Gastrocnemius medialis (tissue), 4 donors: ENCODE measurements around the gene FIGLA. TPM values are rescaled to one million over a fixed set of nuclear protein-coding genes. Genes with fewer than 3 reads are reported as not detected.

Experiments used
- ATAC-seq, 2 donors: fragments of 150-250 bp; one replicate each; pipeline ENCODE4 v1.9.1; 2016
- DNase-seq, 2 donors: peaks; one replicate each; pipeline ENCODE4 v3.0.0-alpha.2; 2019
- H3K27ac ChIP-seq, 4 donors: fragments of 200-600 bp; sonication (generic); 1 replicate in 1 of 4; 2 replicates in 3 of 4; pipeline ENCODE4 v1.5.1; 2016 to 2018; ENCODE audit warnings: mild to moderate bottlenecking in 2 of 4, moderate library complexity in 1 of 4
- H3K27me3 ChIP-seq, 3 donors: fragments of 200-600 bp; sonication (generic) in 2 of 3; 1 replicate in 1 of 3; 2 replicates in 2 of 3; pipeline versions ENCODE4 v1.5.1 to v1.6.0; 2016 to 2019; ENCODE audit warnings: mild to moderate bottlenecking in 1 of 3, moderate library complexity in 1 of 3
- H3K36me3 ChIP-seq, 2 donors: fragments of 200-600 bp; sonication (generic) in 1 of 2; one replicate each; pipeline ENCODE4 v1.5.1; 2017 to 2018
- H3K4me1 ChIP-seq, 2 donors: fragments of 200-600 bp; sonication (generic) in 1 of 2; one replicate each; pipeline ENCODE4 v1.5.1; 2016 to 2017; ENCODE audit warnings: mild to moderate bottlenecking in 2 of 2
- H3K4me3 ChIP-seq, 4 donors: fragments of 200-600 bp; sonication (generic) in 3 of 4; 1 replicate in 1 of 4; 2 replicates in 3 of 4; pipeline ENCODE4 v1.5.1; 2016 to 2019; ENCODE audit warnings: mild to moderate bottlenecking in 2 of 4
- H3K9me3 ChIP-seq, 3 donors: fragments of 200-600 bp; sonication (generic) in 2 of 3; 1 replicate in 1 of 3; 2 replicates in 2 of 3; pipeline ENCODE4 v1.5.1; 2016 to 2019
- POLR2A ChIP-seq, 2 donors: fragments of 450-650 bp; IDR thresholded peaks; one replicate each; pipeline ENCODE4 v1.6.1; 2017; ENCODE audit warnings: antibody characterized with exemption in 2 of 2, mild to moderate bottlenecking in 2 of 2, moderate library complexity in 2 of 2
- in situ Hi-C, 4 donors: fragments of 200-750 bp; cut with MboI; loops; one replicate each; pipeline versions ENCODE4 v1.15.0 to v1.8.0; 2017; ENCODE audit warnings: low sequenced_read_pairs in 4 of 4
- intact Hi-C: fragments of 100-400 bp; cut with DNase I; formaldehyde crosslinking; loops from one replicate; pipeline ENCODE4 v1.15.1; 2023; ENCODE audit warnings: low total_unique reads
- total RNA-seq, 4 donors: library from RNA; depleted of rRNA; stranded (reverse); fragments of >200 nt; gene quantifications; one replicate each; pipeline versions ENCODE4 v1.1.0 to v1.2.3, GENCODE V29; 2016
- TF ChIP-seq, protein P1 (sequence below), 5 experiments: fragments of 450-650 bp in 3 of 5; fragments of 200-600 bp in 2 of 5; sonication (generic) in 2 of 5; IDR thresholded peaks in 4 of 5; conservative IDR thresholded peaks in 1 of 5; 1 replicate in 4 of 5; 2 replicates in 1 of 5; pipeline ENCODE4 v1.5.1; 2016 to 2019; ENCODE audit warnings: antibody characterized with exemption in 5 of 5, mild to moderate bottlenecking in 3 of 5, moderate library complexity in 3 of 5

FIGLA gene
- total RNA-seq, 4 donors from 2014 or later = not detected

DNA sequence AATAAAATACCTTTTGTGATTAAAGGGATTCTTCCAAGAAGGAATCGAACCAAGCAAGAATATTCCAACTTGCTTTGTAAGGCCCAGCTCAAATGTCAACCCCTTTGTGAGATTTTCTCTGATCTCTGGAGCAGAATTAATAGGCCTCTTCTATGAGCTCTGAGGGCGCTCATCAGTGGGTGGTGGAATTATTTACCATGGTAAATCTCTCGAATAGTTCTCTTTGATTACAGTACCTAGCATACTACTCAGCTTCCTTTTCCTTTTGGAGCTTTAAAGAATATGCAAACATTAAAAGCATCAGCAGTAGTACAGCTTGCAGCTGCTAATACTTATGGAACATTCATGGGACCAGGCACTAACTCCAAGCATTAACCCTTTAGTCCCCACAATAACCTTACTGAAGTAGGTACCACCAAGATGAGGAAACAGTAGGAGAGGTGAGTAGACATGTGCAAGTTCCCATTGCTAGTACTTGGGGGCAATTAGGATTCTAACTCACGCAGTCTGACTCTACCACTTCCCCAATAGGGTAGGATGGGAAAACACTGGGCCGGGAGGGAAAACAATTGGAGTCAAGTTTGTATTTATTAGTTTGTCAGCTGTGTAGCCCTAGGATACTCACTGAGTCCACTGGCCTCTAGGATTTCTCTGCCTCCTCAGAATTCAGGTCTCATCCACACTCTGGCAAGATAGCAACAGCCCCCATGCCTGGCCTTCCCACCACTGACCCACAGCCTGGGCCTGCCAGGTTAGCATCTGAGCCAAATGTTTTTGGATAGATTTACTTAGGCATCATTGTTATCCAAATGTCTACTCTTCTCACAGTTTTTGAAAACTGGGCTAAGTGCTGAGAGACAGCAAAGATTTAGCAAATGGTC, 44.1 kb downstream of the FIGLA start:
- intact Hi-C loops (no loop called here), in situ Hi-C loops (no loop called here)
- DNase-seq (no peak), ATAC-seq (no peak)
- TF ChIP-seq, protein P1, sequence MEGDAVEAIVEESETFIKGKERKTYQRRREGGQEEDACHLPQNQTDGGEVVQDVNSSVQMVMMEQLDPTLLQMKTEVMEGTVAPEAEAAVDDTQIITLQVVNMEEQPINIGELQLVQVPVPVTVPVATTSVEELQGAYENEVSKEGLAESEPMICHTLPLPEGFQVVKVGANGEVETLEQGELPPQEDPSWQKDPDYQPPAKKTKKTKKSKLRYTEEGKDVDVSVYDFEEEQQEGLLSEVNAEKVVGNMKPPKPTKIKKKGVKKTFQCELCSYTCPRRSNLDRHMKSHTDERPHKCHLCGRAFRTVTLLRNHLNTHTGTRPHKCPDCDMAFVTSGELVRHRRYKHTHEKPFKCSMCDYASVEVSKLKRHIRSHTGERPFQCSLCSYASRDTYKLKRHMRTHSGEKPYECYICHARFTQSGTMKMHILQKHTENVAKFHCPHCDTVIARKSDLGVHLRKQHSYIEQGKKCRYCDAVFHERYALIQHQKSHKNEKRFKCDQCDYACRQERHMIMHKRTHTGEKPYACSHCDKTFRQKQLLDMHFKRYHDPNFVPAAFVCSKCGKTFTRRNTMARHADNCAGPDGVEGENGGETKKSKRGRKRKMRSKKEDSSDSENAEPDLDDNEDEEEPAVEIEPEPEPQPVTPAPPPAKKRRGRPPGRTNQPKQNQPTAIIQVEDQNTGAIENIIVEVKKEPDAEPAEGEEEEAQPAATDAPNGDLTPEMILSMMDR (IDR thresholded peaks at IDR 0.05 in 4 of 5, conservative IDR thresholded peaks at IDR 0.05 in 1 of 5) = no peak
- TF ChIP-seq POLR2A (IDR thresholded peaks at IDR 0.05) = no peak
- H3K27me3 ChIP-seq = no peaks in the 10 kb centered on the region
- H3K4me3 ChIP-seq = no peak overlapping the region
- no peaks in the 10 kb centered on the region for H3K9me3 ChIP-seq
- H3K36me3 ChIP-seq = no peaks in the 10 kb centered on the region
- H3K4me1 ChIP-seq = no peaks in the 10 kb centered on the region
- H3K27ac ChIP-seq = no peak overlapping the region

DNA sequence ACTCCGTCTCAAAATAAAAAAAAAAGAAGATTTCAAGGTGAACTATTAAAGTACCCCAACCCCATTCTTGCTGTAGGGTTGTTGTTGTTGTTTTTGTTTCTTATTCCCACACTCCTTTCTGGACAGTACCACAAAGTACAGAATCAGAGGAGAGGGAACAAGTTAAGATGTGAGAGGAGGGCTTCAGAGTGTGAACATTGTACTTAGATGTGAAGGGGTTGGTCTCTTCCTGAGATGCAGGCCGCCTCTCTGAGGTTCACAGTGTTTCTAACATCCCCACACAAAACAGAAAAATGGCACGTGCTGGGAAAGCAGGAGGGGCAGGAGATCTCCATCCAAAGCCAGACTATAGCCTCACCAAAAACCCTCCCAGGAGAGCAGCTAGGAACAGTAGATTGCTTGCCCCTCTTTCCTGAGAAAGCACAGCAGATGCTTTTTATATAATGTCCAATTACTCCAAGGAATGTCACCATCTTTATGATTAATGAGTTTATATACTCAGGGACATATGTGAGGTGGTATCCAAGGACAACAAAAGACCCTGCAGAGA, 45.1 kb downstream of the FIGLA start:
- no peaks in the 10 kb centered on the region for H3K27me3 ChIP-seq
- DNase-seq (no peak), ATAC-seq (no peak)
- in situ Hi-C loops (no loop called here), intact Hi-C loops (no loop called here)
- H3K4me1 ChIP-seq = no peaks in the 10 kb centered on the region
- H3K27ac ChIP-seq = no peak overlapping the region
- no peaks in the 10 kb centered on the region for H3K36me3 ChIP-seq
- TF ChIP-seq, protein P1 (IDR thresholded peaks at IDR 0.05 in 4 of 5, conservative IDR thresholded peaks at IDR 0.05 in 1 of 5) = no peak
- TF ChIP-seq POLR2A (IDR thresholded peaks at IDR 0.05) = no peak
- no peaks in the 10 kb centered on the region for H3K9me3 ChIP-seq
- H3K4me3 ChIP-seq = no peak overlapping the region

GRCh38 chr2:70744397-70744796, 46.0 kb downstream of the FIGLA start:
- Histone ChIP-seq H3K27ac (no peak overlapping the region), H3K9me3 (no peaks in the 10 kb centered on the region), H3K4me3 (no peak overlapping the region), H3K4me1 (no peaks in the 10 kb centered on the region), H3K36me3 (no peaks in the 10 kb centered on the region), H3K27me3 (no peaks in the 10 kb centered on the region)
- in situ Hi-C loops (no loop called here), intact Hi-C loops (no loop called here)
- ATAC-seq (no peak), DNase-seq (no peak)
- no peak for TF ChIP-seq POLR2A (IDR thresholded peaks at IDR 0.05)
- TF ChIP-seq, protein P1 (IDR thresholded peaks at IDR 0.05 in 4 of 5, conservative IDR thresholded peaks at IDR 0.05 in 1 of 5) = no peak

DNA sequence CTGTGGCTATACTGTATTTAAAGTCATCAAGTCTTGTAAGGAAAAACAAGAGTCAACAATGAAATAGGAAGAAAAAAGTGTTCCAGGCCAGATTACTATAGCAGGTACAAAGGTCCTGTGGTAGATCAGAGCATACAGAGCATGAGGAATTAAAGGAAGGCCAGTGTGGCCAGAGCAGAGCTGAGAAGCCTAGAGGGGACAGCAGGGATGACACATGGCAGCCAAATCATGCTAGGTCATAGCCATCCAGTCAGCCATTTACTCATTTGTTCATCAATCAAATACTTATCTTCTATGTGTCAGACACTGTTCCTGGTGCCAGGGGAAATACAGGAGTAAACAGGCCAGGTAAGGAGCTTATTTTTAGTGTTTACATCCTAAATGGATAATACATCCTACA, 46.8 kb downstream of the FIGLA start:
- in situ Hi-C loops = no loop called here
- DNase-seq = no peak

More for the DNA sequence above, 46.8 kb downstream of the FIGLA start:
- Histone ChIP-seq H3K4me1 (no peaks in the 10 kb centered on the region), H3K9me3 (no peaks in the 10 kb centered on the region), H3K27ac (no peak overlapping the region), H3K27me3 (no peaks in the 10 kb centered on the region), H3K4me3 (no peak overlapping the region), H3K36me3 (no peaks in the 10 kb centered on the region)
- no peak for ATAC-seq
- no peak for TF ChIP-seq POLR2A (IDR thresholded peaks at IDR 0.05)
- TF ChIP-seq, protein P1 (IDR thresholded peaks at IDR 0.05 in 4 of 5, conservative IDR thresholded peaks at IDR 0.05 in 1 of 5) = no peak
- intact Hi-C loops = no loop called here
